NCI-H1930 (cell line): ENCODE data around the gene NADK.

Experiments
- DNase-seq, 2 experiments: peaks; one replicate each; lab custom pipeline; 2025; lab: John Stamatoyannopoulos, UW

The NADK gene, protein sequence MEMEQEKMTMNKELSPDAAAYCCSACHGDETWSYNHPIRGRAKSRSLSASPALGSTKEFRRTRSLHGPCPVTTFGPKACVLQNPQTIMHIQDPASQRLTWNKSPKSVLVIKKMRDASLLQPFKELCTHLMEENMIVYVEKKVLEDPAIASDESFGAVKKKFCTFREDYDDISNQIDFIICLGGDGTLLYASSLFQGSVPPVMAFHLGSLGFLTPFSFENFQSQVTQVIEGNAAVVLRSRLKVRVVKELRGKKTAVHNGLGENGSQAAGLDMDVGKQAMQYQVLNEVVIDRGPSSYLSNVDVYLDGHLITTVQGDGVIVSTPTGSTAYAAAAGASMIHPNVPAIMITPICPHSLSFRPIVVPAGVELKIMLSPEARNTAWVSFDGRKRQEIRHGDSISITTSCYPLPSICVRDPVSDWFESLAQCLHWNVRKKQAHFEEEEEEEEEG

DNA sequence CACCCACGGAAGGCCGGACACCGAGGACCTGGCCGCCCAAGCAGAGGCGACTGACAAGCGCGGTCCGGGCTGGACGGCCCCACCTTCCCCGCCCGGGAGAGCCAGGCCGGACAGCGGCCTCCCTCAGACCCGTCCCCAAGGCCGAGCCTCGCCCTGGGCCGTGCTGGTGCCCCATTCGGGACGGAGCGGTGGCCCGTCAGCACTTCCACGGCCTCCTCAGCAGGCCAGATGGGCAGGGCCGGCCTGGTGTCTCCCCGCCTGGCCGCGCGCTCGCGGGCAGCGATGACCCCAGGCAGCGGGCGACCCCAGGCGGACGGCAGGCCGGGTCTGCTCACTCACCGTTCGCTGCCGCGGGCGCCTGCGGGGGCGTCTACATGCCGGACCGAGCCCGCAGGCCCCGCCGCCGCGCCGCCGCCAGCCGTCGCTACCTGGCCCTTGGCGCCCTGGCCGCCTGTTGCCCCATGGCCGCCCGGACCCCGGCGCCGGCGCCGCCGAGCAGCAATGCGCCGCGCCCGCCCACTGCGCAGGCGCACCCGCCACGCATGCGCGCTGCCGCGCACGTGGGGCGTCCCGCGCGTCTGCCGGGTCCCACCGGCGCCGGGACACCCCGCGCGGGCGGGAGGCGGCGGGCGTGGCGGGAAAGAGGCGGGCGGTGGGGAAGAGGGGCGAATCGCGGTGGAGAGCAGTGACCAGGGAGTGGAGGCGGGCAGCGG is at the start of gene NADK:
Gene NADK, minus strand, starts transcription at position 521 of the 713 bp plus-strand sequence. CDS start 13,064 bp downstream, outside the sequence.
- DNase-seq: peak; percentile 61 to 78

DNA sequence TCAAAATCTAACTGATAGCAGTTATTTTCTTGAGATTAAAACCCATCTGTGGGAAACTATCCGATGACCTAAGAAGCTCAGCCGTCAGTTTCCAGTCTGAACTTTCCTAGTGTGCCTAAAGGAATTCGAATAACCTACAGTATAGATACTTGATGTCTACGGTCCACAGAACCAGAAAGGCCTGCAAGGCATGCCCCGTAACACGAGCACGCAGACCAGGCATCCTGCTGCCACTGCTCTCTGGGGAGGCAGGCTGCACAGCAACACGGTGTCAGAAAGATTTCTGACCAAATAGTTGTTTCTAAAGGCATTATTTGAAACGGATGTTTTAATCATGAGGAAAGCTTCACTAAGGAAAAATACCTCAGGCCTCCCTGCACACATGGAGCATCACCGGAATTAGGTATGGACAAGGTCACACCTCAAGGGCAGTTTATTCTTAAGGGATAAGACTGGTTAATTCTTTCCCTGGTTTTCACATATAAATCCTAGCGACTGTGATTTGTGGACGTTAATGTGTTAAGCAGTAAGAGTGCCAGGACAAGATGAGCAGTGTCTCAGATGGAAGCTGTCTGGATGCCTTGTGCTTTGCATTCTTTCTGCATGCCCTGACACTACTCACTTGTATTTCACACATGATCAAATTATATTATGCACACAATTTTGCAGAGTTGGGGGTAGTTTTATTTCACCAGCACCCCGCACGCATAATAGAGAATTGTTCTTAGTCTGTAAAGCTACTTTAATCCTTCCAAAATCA is 49.0 kb upstream of the NADK start:
- DNase-seq: no peak

DNA sequence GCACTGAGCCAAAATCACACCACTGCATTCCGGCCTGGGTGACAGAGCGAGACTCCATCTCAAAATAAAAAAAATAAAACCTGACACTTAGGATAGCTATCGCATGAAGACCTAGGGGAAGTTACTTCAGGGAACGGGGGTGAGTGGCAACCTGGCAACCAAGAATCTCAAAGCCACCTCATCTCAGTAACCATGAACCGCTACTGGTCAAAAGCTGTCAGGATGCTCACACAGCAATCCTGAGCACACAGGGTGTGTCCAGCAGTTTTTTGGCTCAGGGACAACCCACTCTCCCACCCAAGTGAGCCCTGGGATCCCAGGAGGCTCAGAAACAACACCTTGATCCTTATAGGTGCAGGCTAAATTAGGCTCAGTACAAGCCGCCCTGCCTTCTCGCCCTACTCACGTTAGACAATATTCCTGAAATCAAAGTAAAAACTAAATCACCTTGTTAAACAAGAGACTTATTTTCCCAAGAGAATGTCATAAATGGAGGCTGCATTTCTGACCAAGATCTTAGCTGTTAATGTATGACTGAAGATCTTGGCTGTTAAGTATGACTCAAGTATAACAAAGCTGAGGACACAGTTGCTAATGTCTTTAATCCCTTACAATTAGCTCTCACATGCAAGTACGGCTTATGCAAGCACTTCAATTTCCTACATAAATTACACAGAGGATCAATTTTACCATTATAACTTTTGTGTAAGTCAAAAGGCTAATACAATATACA is 48.3 kb upstream of the NADK start:
- no peak for DNase-seq

DNA sequence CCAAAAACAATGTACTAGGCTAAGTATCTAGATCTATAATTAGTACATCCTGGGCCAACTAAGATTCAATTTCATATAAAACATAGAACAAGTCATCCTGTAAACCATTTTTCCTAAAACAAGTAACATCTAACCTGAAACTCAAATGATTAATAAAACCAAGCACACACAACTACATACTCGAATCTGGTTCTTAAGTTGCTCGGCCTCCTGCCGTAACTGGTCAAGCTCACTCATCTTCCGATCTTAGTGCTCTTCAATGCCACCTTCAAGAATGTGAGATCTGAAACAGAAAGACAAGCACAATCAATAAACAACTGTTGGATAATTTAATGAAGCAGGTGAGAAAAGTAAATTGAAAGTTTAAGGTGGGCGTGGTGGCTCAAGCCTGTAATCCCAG is 46.9 kb upstream of the NADK start:
- no peak for DNase-seq

DNA sequence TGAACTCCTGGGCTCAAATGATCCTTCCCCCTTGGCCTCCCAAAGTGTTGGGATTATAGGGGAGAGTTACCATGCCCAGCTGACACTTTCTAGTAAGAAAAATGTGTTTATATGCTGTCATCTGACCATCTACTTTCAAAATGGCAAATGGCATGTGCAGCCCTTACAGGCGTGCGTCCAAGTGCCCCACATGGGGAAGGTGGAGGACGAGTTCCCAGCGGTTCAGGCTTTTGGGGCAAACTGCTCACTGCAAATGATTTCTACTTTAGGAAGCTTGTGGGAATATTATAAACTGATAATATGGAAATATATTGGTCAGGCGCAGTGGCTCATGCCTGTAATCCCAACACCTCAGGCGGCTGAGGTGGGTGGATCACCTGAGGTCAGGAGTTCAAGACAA is 41.5 kb upstream of the NADK start:
- no peak for DNase-seq

DNA sequence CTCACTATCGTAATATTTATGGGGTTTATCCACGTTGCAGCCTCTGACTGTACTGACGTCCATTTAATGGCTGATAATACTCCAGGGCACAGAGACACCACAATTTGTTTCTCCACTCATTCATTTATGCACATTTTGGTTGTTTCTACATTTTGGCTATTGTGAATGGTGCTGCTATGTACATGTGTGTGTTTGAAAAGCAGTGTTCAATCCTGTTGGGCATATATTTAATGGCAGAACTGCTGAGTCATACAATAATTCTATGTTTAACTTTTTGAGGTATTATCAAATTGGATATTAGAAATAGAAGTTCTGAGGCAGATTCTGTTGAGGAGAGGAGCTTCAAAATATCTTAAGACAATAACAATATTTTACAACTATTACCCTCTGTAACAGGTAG is 39.0 kb upstream of the NADK start:
- DNase-seq: no peak

DNA sequence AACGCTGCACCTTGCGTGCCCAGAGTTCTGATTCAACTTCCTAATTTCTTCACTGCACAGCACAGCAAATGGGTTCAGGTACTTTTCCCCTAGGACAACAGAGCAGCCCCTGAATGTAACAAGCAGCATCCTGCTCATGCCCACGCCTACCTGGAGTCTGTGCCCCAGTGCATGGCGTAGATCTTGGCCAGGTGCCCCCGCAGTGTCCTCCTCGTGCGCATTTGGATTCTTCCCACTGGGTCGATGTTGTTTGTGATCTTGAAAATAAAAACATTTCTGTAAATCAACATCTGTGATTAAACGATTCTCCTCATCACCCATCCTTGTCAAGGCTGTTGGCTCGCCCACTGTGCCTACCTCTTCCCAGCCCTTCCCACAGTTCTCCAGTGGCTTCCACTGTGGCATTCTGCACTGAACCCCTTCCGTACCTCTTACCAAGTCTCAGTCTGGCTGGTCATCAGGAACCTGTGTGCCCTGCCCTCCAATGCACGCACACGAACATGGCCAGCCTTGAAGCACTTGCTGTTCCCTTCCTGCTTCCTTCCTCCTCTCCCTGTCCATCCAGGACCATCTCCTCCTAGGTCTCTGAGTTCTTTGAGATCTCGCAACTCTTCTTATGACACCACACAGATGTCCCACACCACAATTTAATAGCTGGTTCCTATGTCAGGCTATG is 37.5 kb upstream of the NADK start:
- no peak for DNase-seq

DNA sequence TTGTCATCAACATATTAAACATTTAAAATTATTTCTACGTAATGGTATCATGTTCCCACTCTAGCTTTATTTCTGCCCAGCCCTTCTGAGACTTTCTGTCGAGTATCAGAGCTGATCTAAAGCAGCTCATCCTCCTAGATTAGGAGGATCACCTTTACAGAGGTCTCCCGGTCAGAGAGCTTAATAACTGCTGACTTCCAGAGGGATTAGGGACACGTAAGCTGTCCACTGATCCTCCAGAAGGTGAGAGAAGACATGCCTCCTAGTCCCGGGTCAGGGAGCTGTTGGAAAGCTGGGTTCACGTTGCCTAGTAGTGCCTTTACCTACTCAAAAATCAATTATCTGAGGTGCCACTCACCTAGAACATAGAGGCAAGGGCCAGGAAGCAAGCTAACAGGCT is 31.2 kb upstream of the NADK start:
- DNase-seq: no peak

DNA sequence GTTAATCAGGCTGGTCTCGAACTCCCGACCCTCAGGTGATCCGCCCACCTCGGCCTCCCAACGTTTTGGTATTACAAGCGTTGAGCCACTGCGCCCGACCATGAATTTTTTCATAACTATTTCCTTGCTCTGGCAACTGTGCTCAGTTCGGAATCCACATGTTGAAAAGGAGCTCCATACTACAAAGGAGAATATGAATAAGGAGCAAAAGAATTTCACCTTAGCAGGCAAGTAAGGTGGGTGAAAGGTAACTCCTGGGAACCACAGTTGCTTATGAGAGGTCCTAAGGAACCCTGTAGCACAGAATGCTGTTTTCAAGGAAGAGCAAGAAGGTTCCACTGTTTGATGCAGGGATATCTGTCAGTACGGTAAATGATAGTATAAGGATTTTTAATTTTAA is 29.9 kb upstream of the NADK start:
- no peak for DNase-seq

DNA sequence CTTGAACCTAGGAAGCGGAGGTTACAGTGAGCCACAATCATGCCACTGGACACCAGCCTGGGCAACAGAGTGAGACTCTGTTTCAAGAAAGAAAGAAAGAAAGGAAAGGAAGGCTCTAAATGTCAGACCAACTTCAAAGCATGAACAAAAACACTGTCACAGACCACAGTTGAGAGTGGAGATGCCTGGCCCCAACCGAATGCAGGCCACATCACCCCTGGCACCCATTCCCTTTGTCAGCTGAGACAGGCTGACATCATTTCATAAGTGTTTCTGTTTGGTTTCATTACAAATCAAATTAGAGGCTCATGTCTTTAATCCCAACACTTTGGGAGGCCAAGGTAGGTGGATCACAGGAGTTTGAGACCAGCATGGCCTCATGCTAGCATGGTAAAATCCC is 28.6 kb upstream of the NADK start:
- no peak for DNase-seq

DNA sequence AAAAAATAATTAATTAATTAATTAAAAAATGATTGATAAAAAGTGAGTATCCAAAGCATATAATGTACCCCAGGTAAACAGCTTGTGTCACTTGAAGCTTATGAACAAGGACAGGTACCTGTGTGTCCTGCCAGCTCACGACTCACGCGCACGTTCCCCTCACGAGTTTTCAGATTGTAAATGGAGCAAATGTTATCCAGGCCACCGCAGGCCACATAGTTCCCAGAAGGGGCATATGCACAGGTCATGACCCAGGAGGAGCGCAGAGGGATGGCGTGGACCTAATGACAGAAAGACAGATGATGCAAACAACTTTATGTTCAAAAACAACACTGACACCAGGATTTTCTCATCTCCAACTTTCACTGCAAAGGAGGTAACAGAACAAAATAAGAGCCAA is 26.0 kb upstream of the NADK start:
- DNase-seq: no peak

DNA sequence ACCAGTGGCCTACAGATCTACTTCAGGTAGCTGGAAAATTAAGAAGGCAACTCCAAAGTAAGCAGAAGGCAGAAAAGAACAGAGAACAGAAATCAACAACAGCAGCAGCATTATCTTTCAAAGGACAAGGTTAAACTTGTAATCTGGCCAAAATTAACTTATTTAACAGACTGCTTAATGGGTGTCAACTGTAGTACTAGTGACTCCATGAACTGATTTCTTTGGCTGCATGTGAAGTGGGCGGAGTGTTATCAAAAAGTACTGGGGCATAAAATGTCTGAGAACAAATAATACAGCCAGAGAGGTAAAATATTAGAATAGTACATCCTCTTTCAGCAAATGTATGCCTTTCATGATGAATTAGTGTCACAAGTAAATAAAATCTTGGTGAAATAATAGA is 24.6 kb upstream of the NADK start:
- DNase-seq: no peak

DNA sequence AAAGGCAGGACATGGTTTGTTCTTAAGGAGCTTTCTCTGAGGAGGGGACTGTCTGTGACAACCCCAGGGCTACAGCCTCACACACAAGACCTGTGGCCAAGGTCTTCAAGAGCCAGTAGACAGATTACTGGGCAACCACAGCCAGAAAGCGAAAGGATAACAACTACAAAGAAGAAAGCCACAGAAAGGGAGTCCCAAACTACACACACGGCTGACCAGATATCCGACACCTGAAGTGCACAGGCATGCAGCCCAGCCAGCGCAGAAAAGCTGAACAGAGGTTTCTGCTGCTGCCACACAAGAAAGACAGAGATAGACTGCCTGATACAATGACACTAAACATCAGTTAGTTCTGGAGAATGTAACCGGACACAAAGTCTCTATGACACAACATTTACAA is 21.4 kb upstream of the NADK start:
- DNase-seq: no peak

DNA sequence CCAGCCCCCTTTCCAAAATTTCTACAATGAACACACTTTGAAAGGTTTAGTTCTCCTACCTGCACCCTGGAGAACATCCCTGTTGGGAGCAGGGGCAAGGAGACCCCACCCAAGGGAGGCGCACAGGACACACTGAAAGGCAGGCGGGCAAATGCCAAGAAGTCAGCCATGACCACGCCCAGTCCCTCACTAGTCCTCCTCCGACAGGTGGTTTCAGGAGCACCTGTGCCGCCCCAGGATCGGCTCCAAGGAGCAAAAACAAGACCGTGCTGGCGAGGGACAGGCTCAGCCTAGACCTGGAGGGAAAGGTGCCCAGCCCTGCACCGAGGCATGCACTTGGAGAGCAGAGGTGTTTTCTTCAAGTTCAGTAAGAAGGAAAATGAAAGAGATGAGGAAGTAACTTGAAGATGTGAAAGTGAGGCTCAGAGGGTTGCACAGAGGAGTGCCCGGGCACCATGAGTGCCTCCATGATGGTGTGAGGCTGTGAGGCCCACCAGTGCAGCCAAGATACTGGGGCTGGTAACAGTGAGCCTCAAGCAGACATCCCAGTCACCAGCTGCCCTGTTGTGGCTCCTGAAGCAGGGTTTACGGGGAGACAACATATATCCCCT is 19.6 kb upstream of the NADK start:
- no peak for DNase-seq

DNA sequence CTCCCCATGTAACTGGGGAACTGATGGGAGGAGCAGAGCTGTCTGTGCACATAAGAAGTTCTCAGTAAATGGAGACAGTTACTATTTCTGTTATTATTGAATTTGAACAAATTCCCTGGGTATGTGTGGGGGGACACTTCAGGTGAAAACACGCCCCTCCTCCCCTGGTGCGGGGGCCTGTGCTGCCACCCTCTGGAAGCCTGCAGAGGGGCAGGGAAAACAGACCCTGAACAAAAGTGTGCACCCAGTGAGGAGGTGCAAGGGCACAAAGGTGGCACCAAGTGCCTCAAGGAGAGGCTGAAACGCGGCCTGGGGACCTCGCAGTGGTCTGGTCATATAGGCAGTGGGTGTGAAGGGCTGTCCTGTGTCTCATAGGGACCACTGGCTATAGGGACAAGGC is 18.2 kb upstream of the NADK start:
- DNase-seq: no peak

DNA sequence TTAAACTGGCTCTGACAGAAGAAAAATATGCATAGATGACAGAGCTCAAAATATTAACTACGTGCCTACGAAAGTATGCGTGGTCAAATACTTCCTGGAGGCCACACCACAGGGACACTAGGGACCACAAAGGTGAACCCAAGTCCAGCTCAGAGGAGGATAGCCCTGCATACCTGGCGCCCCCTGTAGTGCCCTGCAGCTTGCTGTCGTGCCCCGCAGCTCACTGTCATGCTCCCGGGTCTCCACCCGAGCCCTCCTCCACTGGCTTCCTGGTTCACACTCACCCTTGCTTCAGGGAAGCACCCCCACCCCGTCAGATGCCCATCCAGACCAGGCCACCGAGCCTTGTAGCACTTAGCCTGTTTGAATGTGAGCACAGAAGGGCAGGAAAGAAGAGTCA is 16.7 kb upstream of the NADK start:
- no peak for DNase-seq

DNA sequence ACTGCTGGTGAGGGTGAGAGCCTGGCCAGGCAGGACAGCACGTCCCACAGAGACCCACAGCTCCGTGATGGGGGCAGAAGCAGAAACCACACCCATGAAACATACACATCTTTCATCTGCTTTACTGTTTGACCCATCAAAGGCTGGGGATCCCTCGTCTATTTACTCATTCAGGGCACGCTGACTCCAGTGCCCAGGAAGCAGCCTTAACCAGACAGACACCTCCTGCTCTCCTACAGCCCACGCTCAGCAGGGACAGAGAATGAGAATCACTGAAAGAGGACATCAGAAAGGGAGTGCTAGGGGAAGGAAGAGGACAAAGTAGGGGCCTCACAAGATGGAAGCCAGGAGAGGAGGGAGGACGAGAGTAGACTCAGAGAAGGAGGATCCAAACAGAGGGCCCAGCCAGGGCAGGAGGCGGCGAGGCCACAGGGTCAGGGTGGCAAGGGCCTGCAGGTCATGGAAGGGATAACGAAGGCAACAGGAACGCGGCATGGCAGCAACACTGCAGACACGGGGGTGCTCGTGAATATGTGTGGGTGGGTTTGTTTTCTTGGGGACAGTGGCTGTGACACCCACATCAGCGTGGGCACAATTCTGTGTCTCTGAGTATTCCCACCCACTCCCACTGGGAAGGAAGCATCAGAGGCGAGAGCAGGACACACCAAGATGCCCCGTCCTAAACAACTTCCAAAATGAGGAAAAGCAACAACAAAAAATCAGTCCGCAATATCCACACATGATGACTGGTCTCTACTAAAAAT is 15.4 kb upstream of the NADK start:
- no peak for DNase-seq

DNA sequence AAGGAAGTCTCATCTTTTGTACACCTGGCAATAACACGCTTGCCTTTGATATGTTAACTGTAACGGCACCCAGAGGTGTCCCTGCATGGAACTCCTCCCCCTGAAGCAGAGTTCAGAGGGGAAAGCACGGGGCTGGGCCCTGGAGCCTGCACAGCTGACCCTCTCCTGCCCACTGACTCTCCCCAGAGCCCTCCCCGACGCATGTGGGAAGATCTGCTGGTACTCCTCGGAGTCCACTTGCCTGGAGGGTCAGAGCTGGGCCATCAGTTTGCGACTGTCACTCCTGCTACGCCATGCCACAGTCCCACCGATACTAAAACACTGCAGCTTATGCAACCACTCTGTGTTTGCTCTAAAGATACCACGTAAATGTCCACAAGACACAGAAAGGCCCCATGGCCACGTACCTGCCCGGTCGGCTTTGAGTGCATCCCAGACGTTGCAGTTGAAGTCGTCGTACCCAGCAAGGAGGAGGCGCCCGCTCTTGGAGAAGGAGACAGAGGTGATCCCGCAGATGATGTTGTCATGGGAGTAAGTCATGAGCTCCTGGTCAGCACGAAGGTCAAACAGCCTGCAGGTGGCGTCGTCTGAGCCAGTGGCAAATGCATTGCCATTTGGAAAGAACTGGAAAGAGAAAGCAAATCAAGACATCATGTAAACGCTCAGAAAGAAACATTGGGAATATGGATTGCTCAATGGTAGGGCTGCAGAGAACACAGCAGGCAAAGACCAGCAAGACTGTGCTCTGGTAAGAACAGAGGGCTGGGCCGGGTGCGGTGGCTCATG is 10.6 kb upstream of the NADK start:
- no peak for DNase-seq

DNA sequence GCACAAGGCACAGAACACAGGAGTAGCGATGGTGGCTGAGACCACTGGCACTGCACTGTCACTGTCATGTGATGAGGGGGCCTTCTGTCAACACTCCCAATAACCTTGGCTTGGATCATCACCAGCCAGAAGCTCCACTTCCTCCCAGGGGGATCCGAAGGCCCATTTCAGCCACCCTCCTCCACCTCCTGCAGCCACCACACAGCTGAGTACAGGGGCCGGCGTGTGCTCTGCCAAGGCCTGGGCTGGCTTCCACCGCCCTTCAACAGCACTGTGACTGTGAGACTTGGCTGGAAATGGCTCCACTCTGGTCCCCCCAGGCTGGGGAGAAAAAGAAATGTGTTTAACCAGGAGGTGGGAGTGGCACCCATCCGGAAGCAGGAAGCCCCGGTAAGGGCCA is 9.9 kb upstream of the NADK start:
- no peak for DNase-seq
